Fibroblast of villous mesenchyme (primary cell): ENCODE measurements around the gene DPP9. TPM values are rescaled to one million over a fixed set of nuclear protein-coding genes. Genes with fewer than 3 reads are reported as not detected.

Source experiments
- DNase-seq: peaks from one replicate; pipeline ENCODE4 v3.0.0-alpha.2; 2010; ENCODE audit warnings: low read depth
- H3K4me3 ChIP-seq: 2 replicates; pipeline ENCODE4 v1.5.1; 2011; ENCODE audit warnings: low read depth, mild to moderate bottlenecking, low read length
- total RNA-seq: library from RNA; depleted of rRNA; stranded (reverse); fragments of >200 nt; gene quantifications from 2 replicates; pipeline ENCODE4 v1.2.3, GENCODE V29; 2012
- TF ChIP-seq, protein P1 (sequence below): IDR thresholded peaks from 2 replicates; pipeline ENCODE4 v1.5.1; 2012; ENCODE audit warnings: low read depth, mild to moderate bottlenecking, low read length; ENCODE audit not compliant: insufficient read depth

The DPP9 gene
- total RNA-seq, 1 donor, result 30.7 TPM

DNA sequence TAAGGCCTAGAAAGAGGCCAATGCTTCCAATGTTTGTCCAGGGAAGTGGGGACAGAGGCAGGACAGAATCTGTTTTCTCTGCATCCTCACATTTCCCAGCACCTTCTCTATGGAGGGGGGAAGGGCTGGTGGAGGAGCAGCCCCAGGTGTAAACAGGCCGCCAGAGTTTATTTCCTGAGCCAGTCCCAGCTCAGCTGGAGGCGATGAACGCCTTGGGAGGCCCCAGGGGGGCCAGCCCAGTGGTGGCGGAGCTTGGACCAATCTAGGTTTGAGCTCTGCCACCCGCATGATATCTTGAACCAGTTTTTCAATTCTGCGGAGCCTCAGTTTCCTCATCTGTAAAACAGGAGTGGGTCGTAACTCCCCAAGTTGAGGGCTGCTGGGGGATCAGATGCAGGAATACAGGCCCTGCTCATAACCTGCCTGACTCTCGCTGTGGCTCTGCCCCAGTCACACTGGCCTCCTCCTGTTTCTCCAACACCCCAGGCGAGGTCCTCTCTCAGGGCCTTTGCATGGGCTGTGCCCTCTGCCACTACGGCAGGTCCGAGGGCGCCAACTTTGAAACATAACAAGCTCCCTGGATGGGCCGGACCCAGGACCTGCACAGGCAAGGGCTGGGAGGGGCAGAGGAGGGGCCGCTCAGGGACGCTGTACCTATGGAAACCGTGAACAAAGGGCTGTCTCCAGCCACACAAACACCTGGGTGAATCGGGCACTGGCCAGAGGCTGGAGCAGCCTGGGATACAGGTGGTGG is 83.2 kb downstream of the DPP9 start:
- DNase-seq, result no peak
- TF ChIP-seq, protein P1, sequence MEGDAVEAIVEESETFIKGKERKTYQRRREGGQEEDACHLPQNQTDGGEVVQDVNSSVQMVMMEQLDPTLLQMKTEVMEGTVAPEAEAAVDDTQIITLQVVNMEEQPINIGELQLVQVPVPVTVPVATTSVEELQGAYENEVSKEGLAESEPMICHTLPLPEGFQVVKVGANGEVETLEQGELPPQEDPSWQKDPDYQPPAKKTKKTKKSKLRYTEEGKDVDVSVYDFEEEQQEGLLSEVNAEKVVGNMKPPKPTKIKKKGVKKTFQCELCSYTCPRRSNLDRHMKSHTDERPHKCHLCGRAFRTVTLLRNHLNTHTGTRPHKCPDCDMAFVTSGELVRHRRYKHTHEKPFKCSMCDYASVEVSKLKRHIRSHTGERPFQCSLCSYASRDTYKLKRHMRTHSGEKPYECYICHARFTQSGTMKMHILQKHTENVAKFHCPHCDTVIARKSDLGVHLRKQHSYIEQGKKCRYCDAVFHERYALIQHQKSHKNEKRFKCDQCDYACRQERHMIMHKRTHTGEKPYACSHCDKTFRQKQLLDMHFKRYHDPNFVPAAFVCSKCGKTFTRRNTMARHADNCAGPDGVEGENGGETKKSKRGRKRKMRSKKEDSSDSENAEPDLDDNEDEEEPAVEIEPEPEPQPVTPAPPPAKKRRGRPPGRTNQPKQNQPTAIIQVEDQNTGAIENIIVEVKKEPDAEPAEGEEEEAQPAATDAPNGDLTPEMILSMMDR, result no peak
- peak overlapping the region; percentile 92 for H3K4me3 ChIP-seq

DNA sequence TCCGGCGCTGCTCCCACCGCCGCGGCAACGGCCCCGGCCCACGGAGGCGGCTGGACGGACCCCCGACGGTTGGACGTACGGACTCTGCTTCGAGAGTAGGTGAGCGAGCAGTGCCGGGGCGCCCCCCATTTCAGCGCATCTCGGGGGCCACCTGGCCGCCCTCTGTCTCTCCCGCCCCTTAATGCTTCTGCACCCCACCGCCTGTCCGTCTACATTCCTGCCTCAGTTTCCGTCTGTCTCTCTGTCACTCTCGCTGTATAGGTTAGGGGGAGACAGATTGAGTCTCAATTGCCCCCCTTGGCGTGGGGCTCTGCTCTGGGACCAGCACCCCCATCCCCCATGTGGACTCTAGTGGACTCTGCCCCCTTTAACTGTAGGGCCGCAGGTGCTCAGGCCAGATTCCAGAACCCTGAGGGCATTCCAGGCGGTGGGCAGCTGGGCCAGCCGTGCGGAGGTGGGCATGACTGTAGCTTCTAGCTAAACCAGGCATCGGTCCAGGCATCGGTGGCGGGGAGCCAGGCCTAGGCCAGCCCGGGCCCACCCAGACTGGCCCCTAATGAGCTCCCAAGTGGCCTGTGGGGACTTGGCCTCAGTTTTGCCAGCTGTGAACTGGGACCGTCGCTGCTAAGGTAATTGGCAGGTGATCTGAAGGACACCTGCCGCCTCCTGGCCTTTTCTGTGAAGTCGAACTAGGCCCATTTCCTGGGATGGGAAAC is 84.0 kb downstream of the DPP9 start:
- TF ChIP-seq, protein P1, result no peak
- DNase-seq, result no peak
- H3K4me3 ChIP-seq, result peak overlapping the region; percentile 92

DNA sequence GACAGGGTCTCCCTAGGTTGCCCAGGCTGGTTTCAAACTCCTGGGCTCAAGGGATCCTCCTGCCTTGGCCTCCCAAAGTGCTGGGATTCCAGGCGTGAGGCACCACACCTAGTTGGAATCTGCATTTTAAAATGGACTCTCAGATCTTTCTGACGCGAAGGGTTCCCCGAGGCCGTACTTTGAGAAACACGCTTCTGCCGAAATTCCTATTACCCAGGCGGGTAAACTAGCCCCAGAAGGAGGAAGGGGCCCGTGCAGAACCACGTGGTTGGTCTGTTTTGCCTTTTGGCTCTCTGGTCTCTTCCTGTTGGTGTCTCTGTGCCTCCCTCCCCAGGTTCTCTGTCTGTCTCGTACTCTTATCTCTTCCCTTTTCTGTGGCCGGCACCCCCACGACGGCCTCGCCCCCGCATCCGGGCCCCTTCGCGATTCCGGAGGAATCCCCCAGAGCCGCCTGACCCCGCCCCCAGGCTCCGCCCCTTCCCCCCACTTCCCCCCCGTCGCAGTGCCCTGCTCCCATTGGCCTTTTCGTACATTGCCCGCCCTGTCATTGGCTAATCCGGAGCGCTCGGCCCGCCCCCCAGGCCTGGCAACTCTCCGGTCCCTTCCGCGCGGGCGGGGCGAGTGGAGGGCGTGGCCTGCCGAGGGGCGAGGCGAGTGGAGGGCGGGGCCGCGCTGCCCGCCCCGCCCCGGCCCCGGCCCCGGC is 84.7 kb downstream of the DPP9 start, which contains the start of gene TNFAIP8L1:
Gene TNFAIP8L1, plus strand, starts transcription at position 689 of the 703 bp plus-strand sequence. CDS start 12,354 bp downstream, outside the sequence.
- TF ChIP-seq, protein P1, result no peak
- H3K4me3 ChIP-seq, result peak within 1 kb of the TSS; percentile 92
- DNase-seq, result peak; percentile 96

DNA sequence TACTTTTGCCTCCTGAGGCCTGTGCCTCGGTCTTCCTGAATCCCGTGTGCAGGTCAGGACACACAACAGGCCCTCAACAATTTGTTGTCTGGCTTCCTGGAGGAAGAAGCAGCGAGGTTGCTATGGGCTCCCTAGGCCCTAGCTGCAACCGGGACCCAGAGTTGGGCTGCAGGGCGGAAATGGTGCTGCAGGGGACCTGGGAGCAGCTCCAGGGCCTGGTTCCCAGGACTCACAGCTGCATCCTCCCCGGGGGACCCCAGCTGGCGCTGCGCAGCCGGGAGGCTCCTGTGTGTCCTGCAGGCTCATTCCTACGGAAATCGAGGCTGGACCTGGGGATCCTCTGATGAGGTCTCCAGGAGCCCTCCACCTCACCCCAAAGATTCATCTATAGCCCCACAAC is 85.3 kb downstream of the DPP9 start:
- TF ChIP-seq, protein P1, result no peak
- DNase-seq, result no peak

DNA sequence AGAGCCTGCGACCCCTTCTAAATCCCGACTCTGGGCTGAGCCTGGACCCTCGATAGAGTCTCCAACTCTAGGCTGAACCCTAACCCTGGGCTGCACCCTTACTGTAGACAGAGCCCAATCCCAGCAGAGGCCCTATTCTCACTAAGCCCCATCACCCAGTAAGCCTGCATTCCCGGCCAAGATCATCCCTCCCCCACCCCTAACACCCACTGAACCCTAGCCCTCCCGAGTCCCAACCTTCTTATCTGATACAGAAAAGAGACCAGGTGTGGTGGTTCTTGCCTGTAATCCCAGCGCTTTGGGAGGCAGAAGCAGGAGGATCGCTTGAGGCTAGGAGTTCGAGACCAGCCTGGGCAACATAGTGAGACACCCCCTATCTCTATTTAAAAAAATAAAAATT is 86.9 kb downstream of the DPP9 start:
- no peak for DNase-seq
- TF ChIP-seq, protein P1, result no peak
- no peak overlapping the region for H3K4me3 ChIP-seq

More for the DNA sequence above, 85.3 kb downstream of the DPP9 start:
- no peak overlapping the region for H3K4me3 ChIP-seq

DNA sequence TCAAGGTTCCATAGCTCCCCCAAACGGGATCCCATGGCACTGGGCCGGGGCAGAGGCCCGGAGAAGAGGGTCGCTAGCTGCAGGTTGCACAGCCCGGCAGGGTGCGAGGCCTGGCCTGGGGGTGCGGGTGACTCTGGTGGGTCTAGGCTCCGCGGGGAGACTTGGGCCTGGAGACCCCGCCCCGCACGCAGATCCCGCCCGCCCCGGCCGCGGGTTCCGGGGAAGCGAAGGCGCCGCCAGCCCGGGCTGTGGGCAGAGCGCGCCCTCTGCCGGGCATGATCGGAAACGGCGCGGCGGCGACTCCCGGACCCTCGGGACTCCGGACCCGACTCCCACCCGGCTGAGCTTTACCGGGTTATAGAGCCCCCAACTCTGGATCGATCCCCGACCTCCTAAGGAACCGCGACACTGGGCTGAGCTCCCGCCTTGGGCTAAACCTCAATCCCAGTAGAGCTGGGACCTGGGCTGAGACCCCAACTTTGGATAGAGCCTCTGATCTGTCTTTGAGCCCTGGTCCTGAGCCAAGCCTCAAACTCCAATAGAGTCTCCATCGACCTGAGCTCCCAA is 87.4 kb downstream of the DPP9 start:
- peak overlapping the region; percentile 53 for H3K4me3 ChIP-seq
- peak; percentile 38 for DNase-seq
- TF ChIP-seq, protein P1, result peak; percentile 85
